HCT116 (cell line): ENCODE data around the gene CBX8. TPM values are rescaled to one million over a fixed set of nuclear protein-coding genes. Genes with fewer than 3 reads are reported as not detected.

Experiments used
- ATAC-seq: fragments of 200-7000 bp; cut with Tn5 transposase; 2 replicates; pipeline ENCODE4 v1.9.1; 2020; ENCODE audit warnings: mild to moderate bottlenecking, moderate library complexity
- BruUV-seq: library from RNA; stranded (reverse); fragments of 400-500 nt; replicated peaks from 2 replicates; lab custom pipeline; 2021; lab: Mats Ljungman, UMichigan
- CTCF ChIA-PET: fragments of 300-600 bp; sonication (Branson Sonifier 250); formaldehyde crosslinking; loops from one replicate; lab custom pipeline; 2021; ENCODE audit warnings: antibody characterized with exemption; lab: Charles Lee
- POLR2A ChIA-PET: fragments of 300-600, 350-600 bp; sonication (Branson Sonifier 250); formaldehyde crosslinking; loops from one replicate; lab custom pipeline; 2021; ENCODE audit warnings: antibody characterized with exemption; lab: Charles Lee
- RAD21 ChIA-PET, 2 experiments: fragments of 300-600 bp; sonication (Branson Sonifier 250); formaldehyde crosslinking; loops; one replicate each; lab custom pipeline; 2023; ENCODE audit warnings: low total read pairs in 2 of 2; ENCODE audit not compliant: uncharacterized antibody in 2 of 2, unreplicated experiment in 2 of 2, low non-redundant PET in 1 of 2; lab: Charles Lee
- DNase-seq: peaks from one replicate; pipeline ENCODE4 v3.0.0-alpha.2; 2010; ENCODE audit warnings: low read depth, low spot score
- H2AFZ ChIP-seq: fragments of 200-600 bp; shearing (Covaris generic), sonication (generic); 2 replicates; pipeline ENCODE4 v1.6.1; 2017; ENCODE audit warnings: low read depth, mixed run types, mixed read lengths, antibody characterized with exemption, low read length; ENCODE audit not compliant: poor library complexity, severe bottlenecking
- H3K27ac ChIP-seq: 2 replicates; pipeline ENCODE4 v1.5.1; 2012; ENCODE audit warnings: low read depth, low read length
- H3K27me3 ChIP-seq: fragments of 200-600 bp; sonication (generic); 2 replicates; pipeline ENCODE4 v1.6.1; 2016; ENCODE audit warnings: mixed run types, low read length, mixed read lengths; ENCODE audit not compliant: insufficient read depth
- H3K36me3 ChIP-seq, 2 experiments: fragments of 200-500 bp in 1 of 2; fragments of 200-600 bp in 1 of 2; sonication (Bioruptor generic) in 1 of 2; sonication (generic) in 1 of 2; 2 replicates each; pipeline versions ENCODE4 v1.5.1 to v1.6.1; 2014 to 2016; ENCODE audit warnings: low read length in 2 of 2, inconsistent platforms in 1 of 2, mixed read lengths in 1 of 2, mixed run types in 1 of 2; ENCODE audit not compliant: insufficient read depth in 2 of 2, control insufficient read depth in 1 of 2
- H3K4me1 ChIP-seq, 2 experiments: fragments of 200-600 bp in 1 of 2; sonication (generic) in 1 of 2; 2 replicates each; pipeline versions ENCODE4 v1.5.1 to v1.6.1; 2012 to 2017; ENCODE audit warnings: low read length in 2 of 2, inconsistent platforms in 1 of 2, mild to moderate bottlenecking in 1 of 2, mixed read lengths in 1 of 2, mixed run types in 1 of 2, moderate library complexity in 1 of 2; ENCODE audit not compliant: insufficient read depth in 2 of 2, control insufficient read depth in 1 of 2
- H3K4me2 ChIP-seq: fragments of 200-600 bp; sonication (generic); 2 replicates; pipeline ENCODE4 v1.6.1; 2017; ENCODE audit warnings: mixed run types, low read length, mixed read lengths
- H3K4me3 ChIP-seq, 2 experiments: fragments of 200-600 bp in 1 of 2; sonication (generic) in 1 of 2; replicated peaks in 1 of 2; 2 replicates each; pipeline ENCODE4 v1.5.1; 2011 to 2016; ENCODE audit warnings: low read length in 2 of 2, control low read depth in 1 of 2, low read depth in 1 of 2, mild to moderate bottlenecking in 1 of 2, mixed read lengths in 1 of 2, mixed run types in 1 of 2
- H3K79me2 ChIP-seq: fragments of 200-600 bp; sonication (generic); 2 replicates; pipeline ENCODE4 v1.6.1; 2017; ENCODE audit warnings: mild to moderate bottlenecking, mixed run types, low read length, moderate library complexity, mixed read lengths; ENCODE audit not compliant: insufficient read depth
- H3K9ac ChIP-seq: fragments of 200-600 bp; sonication (generic); 2 replicates; pipeline ENCODE4 v1.6.1; 2016; ENCODE audit warnings: low read length, mixed read lengths
- H3K9me2 ChIP-seq: fragments of 200-600 bp; sonication (generic), shearing (Covaris generic); 2 replicates; pipeline ENCODE4 v1.6.1; 2017; ENCODE audit warnings: mixed run types, mild to moderate bottlenecking, moderate library complexity; ENCODE audit not compliant: insufficient read depth
- H3K9me3 ChIP-seq, 2 experiments: fragments of 200-500 bp in 1 of 2; fragments of 200-600 bp in 1 of 2; sonication (Bioruptor generic) in 1 of 2; sonication (generic) in 1 of 2; 2 replicates each; pipeline ENCODE4 v1.6.1; 2014 to 2017; ENCODE audit warnings: low read length in 2 of 2, mixed read lengths in 2 of 2, inconsistent platforms in 1 of 2, low read depth in 1 of 2, mild to moderate bottlenecking in 1 of 2, mixed run types in 1 of 2, moderate library complexity in 1 of 2; ENCODE audit not compliant: control insufficient read depth in 1 of 2, insufficient read depth in 1 of 2
- H4K20me1 ChIP-seq: fragments of 200-600 bp; sonication (generic), shearing (Covaris generic); 2 replicates; pipeline ENCODE4 v1.6.1; 2017; ENCODE audit warnings: mixed run types, mild to moderate bottlenecking, moderate library complexity; ENCODE audit not compliant: insufficient read depth
- CTCF ChIP-seq, 3 experiments: fragments of 200-600 bp in 1 of 3; sonication (generic) in 1 of 3; IDR thresholded peaks in 2 of 3; conservative IDR thresholded peaks in 1 of 3; 2 replicates each; pipeline ENCODE4 v1.5.1; 2012 to 2017; ENCODE audit warnings: low read depth in 2 of 3, low read length in 2 of 3, antibody characterized with exemption in 1 of 3, borderline replicate concordance in 1 of 3, control low read depth in 1 of 3, mild to moderate bottlenecking in 1 of 3, mixed read lengths in 1 of 3, mixed run types in 1 of 3, moderate library complexity in 1 of 3; ENCODE audit not compliant: insufficient read depth in 1 of 3
- FOSL1 ChIP-seq: IDR thresholded peaks from 2 replicates; pipeline ENCODE4 v1.6.1; 2012; ENCODE audit warnings: low read depth
- POLR2AphosphoS5 ChIP-seq: IDR thresholded peaks from 2 replicates; pipeline ENCODE4 v1.6.1; 2011; ENCODE audit warnings: mild to moderate bottlenecking, low read depth, low read length, moderate library complexity
- RAD21 ChIP-seq: IDR thresholded peaks from 2 replicates; pipeline ENCODE4 v1.6.1; 2012; ENCODE audit warnings: low read depth, mild to moderate bottlenecking
- ZFX ChIP-seq: fragments of 450-650 bp; IDR thresholded peaks from 2 replicates; pipeline ENCODE4 v1.6.1; 2017
- intact Hi-C: fragments of 100-400 bp; cut with micrococcal nuclease; formaldehyde crosslinking; loops from 2 replicates; pipeline ENCODE4 v1.10.0; 2022
- total RNA-seq: library from RNA; stranded (reverse); gene quantifications from one replicate; pipeline ENCODE4 v1.2.1, GENCODE V29; 2021; ENCODE audit not compliant: unreplicated experiment

The CBX8 gene
- total RNA-seq, 1 experiment from 2014 or later, result 29.0 TPM

- ChIA-PET CTCF (interaction anchor here (0.6 to 2.7 kb wide), 14 partner anchors 9 to 127 kb away, joined by 3 to 16 read pairs (median 4); partner anchors contain the start of gene CBX8), RAD21 (interaction anchor here in 1 of 2 experiments (1.1 kb wide), 1 partner anchor 146 kb away, joined by 5 read pairs; no protein-coding TSS in a partner anchor), POLR2A (interaction anchor here (0.6 to 0.7 kb wide), 3 partner anchors 9 to 134 kb away, joined by 4 to 7 read pairs (median 5); no protein-coding TSS in a partner anchor)
- peaks cover 25 to 40% of the 10 kb centered on the region in 2 experiments for H3K4me1 ChIP-seq
- 0 out of 2 replicates have a peak, but pooled peaks have one; percentile 29 for TF ChIP-seq POLR2AphosphoS5
- TF ChIP-seq CTCF (IDR thresholded peaks at IDR 0.05 in 2 of 3, conservative IDR thresholded peaks at IDR 0.05 in 1 of 3; ENCODE audit: borderline replicate concordance in 1 of 3, insufficient read depth in 1 of 3, low read depth in 2 of 3, low read length in 2 of 3), result peak; percentile 68 to 94 (median 73); a peak in 5 of 6 replicates
- no peak for TF ChIP-seq FOSL1
- TF ChIP-seq RAD21, result peak; percentile 77
- peak; percentile 35; the same call in 1 of the 2 replicates for TF ChIP-seq ZFX
- no peak overlapping the region for H3K27ac ChIP-seq
- no peaks in the 10 kb centered on the region for H3K36me3 ChIP-seq
- ATAC-seq (peak; percentile 83), DNase-seq (no peak)
- H2AFZ ChIP-seq, result peak overlapping the region; percentile 92
- H3K9me2 ChIP-seq, result no peaks in the 10 kb centered on the region
- no TSS peak for BruUV-seq
- intact Hi-C loops, result no loop called here
- peak overlapping the region; percentile 56 for H3K9ac ChIP-seq
- peak overlapping the region; percentile 27 to 49 for H3K4me3 ChIP-seq
- H3K4me2 ChIP-seq, result peak overlapping the region; percentile 83
- no peaks in the 10 kb centered on the region for H3K27me3 ChIP-seq
- no peaks in the 10 kb centered on the region for H4K20me1 ChIP-seq
- H3K9me3 ChIP-seq, result no peaks in the 10 kb centered on the region
- H3K79me2 ChIP-seq, result no peaks in the 10 kb centered on the region
These were observed 48.2 kb upstream of the CBX8 start for GRCh38 chr17:79844869-79845600.
